COR-L47 (cell line): Measurements from ENCODE around the gene DCP1A.
"Not testable (repeated sequence)": the region's sequence is repeated elsewhere in the genome, so short reads cannot be mapped to it uniquely, and the experiment has no call there.

ENCODE experiments used
- DNase-seq: peaks from one replicate; lab custom pipeline; 2025; lab: John Stamatoyannopoulos, UW

The DCP1A gene

GRCh38 chr3:53347261-53348064, at the start of gene DCP1A:
TSS of gene DCP1A (minus strand) at chr3:53347543. CDS start at chr3:53347517, 26 bp downstream.
- DNase-seq, result peak; percentile 79

- no peak for DNase-seq
Observed at GRCh38 chr3:53384465-53385423, 37.4 kb upstream of the DCP1A start.

DNA sequence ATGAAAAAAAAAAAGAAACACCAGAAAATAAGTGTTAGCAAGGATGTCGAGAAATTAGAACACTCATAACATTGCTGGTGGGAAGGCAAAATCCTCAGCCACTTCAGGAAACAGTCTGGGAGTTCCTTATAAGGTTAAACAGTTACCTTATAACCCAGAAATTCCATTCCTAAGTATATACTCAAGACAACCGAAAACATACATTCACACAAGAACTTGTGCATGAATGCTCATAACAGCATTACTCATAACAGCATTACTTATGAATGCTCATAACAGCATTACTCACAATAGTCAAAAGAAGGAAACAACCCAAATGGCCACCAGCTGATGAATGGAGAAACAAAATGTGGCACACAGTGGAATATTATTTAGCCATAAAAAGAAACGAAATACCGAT, 34.8 kb upstream of the DCP1A start:
- no peak for DNase-seq

- DNase-seq, result no peak
Observed at GRCh38 chr3:53380306-53380705, 33.0 kb upstream of the DCP1A start.

DNA sequence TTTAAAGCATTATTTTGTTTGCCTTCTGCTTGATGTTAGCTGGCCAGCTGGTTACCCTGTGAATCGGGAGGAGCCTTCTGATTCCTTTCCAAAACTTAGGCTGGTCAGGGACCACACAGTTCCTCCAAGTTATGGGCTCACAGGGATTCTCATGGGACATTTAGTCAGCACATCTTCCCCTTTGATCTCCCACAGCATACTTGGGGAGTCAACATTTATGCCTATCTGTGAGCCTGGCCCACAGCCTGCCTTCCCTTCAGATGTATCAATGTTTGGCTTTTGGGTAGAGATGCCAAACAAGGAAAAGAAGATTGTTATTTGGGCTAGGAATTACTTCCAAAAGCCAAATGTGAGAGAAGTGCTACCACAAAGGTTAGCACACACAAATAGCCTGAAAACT, 32.6 kb upstream of the DCP1A start:
- no peak for DNase-seq

DNA sequence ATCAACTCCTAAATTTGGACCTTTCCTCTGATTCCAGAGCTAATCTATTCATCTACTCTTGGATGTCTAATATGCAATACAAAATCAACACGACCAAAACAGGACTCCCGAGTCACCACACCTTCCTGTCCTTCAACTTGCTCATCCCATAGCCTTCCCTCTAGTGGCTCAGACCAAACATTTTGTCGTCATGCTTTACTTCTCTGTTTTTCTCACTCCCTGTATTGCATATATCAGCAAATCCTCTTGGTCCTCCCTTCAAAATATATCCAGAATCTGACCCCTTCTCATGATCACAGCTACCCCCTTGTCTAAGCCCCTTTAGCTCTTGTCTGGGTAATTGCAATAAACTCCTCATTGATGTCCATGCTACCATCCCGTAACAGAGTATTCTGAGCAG, 30.5 kb upstream of the DCP1A start:
- DNase-seq, result no peak

GRCh38 chr3:53376679-53377078, 29.3 kb upstream of the DCP1A start:
- no peak for DNase-seq

GRCh38 chr3:53375019-53375418, 27.7 kb upstream of the DCP1A start:
- DNase-seq, result peak; percentile 22

DNA sequence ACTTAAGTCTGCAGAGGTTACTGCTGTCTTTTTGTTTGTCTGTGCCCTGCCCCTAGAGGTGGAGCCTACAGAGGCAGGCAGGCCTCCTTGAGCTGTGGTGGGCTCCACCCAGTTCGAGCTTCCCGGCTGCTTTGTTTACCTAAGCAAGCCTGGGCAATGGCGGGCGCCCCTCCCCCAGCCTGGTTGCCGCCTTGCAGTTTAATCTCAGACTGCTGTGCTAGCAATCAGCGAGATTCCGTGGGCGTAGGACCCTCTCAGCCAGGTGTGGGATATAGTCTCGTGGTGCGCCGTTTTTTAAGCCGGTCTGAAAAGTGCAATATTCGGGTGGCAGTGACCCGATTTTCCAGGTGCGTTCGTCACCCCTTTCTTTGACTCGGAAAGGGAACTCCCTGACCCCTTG, 23.4 kb upstream of the DCP1A start:
- DNase-seq, result not testable (repeated sequence)

GRCh38 chr3:53361852-53362251, 14.5 kb upstream of the DCP1A start:
- DNase-seq, result no peak

GRCh38 chr3:53357458-53357857, 10.1 kb upstream of the DCP1A start:
- no peak for DNase-seq

GRCh38 chr3:53354945-53355498, 7.7 kb upstream of the DCP1A start:
- no peak for DNase-seq

DNA sequence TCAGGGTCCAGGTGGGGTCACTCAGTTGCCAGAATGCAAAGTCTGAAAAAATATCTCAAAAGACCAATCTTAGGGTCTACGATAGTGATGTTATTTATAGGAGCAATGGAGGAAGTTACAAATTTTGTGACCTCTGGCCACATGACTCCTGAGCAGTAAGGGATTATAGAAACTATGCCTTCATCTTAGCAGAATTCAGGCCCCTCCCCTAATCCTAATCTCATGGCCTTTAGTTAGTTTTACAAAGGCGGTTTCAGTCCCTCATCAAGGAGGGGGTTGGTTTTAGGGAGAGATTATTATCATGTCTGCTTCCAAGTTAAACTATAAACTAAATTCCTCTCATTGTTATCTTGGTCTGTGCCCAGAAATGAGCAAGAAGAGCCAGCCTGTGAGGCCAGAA, 5.9 kb upstream of the DCP1A start:
- no peak for DNase-seq

DNA sequence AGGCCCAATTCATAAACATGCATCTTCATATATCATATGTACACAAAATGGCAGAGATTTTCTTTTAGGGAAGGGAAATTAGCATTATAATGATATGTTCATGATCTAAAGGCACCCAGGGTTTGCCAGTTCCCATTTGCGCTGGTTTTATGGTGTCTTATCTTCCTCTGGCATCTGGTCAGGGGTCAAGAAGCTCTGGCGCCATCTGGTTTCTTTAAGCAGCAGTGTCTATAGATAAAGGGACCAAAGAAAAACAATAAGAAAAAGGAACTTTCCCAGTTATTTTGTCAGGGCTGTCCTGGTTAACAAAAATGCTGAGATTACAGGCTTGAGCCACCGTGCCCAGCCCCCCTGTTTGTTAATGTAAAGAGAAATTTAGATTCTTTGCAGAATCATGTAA, 3.3 kb upstream of the DCP1A start:
- no peak for DNase-seq

DNA sequence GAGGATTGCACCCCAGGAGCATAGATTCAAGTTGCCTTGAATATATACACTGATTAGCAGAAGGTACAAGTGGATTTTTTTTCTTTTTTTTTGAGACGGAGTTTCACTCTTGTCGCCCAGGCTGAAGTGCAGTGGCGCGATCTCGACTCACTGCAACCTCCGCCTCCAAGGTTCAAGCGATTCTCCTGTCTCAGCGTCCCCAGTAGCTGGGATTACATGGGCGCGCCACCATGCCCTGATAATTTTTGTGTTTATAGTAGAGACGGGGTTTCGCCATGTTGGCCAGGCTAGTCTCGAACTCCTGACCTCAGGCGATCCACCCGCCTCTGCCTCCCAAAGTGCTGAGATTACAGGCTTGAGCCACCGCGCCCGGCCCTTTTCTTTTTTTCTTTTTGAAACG, 775 bp upstream of the DCP1A start:
- DNase-seq, result not testable (repeated sequence)

DNA sequence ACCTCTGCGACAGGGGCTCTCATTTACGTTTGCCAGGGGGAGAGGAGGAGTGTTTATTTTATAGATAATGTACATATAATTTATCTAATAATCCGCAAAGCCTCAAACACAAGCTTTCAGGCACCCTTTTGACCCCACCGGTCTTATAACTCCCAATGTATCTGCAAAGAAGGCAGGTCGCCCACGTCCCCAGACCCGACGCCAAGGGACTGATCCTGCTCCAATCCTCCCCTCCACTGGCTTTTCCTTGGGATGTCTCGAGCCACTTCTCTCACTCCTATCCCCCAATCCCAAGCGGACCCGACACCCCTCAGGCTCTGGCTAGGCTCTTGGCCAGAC, 452 bp downstream of the DCP1A start:
- no peak for DNase-seq

DNA sequence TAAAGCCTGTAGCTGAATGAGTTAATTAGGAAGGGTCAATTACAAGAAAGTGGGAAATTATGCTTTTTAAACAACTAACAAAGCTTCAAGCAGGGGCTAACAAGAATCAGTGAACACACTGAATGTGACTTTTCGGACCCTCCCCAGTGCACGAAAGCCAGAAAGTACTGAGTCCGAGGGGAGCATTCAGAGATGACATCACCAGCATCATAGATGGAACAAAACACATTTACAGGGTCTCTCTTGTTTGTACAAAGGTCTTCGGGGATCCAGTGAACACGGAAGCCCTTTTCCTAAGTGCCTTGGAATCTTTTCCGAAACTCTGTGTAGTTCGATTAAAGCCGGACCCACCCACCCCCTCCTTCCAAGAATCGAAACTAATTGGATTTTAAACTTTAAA, 829 bp downstream of the DCP1A start:
- no peak for DNase-seq

- no peak for DNase-seq
Observed at GRCh38 chr3:53342353-53342752, 5.0 kb downstream of the DCP1A start.

GRCh38 chr3:53337167-53337940, 10.0 kb downstream of the DCP1A start:
- DNase-seq, result no peak

DNA sequence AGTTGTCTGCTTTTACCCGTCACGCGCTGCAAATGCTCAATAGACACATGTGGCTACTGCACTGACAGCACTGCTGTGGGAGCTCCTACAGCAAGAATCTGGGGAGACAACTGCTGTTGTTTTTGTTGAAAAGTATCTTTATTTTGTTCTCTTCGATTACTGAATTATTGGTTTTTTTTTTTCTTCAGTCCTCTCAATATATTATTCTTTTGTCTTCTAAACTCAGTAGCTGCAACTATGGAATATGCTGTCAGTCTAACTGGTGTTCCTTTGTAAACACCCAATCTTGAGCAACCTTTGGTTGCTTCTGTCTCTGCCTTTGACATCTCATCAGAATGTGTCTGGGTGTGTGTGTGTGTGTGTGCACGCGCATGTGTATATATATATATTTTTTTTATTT, 12.6 kb downstream of the DCP1A start:
- DNase-seq, result no peak

DNA sequence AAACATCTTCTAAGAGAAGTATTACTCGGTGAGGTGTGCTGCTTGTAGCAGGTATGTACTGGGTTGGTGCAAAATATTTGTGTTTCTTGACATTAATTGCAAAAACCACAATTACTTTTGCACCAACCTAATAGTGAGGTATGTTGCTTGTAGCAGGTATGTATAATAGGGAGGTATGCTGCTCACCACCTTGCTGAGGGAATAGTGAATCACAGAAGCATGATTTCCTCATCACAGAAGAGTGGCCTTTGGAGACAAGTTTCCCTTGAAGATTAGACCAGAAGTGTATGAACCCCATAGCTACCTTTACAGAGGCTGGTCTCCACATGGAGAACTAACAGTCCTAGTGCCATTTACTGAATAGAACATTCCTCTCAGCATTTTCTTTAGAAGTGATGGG, 15.5 kb downstream of the DCP1A start:
- DNase-seq, result no peak

- no peak for DNase-seq
Observed at GRCh38 chr3:53329897-53330296, 17.4 kb downstream of the DCP1A start.
